Left ventricle myocardium inferior (tissue), 1 donor: ENCODE measurements around the gene FRY. TPM values are rescaled to one million over a fixed set of nuclear protein-coding genes. Genes with fewer than 3 reads are reported as not detected.

Source experiments
- DNase-seq: peaks from one replicate; pipeline ENCODE4 v3.0.0-alpha.2; 2020
- H3K27ac ChIP-seq: fragments of 200-600 bp; replicated peaks from 2 replicates; pipeline ENCODE4 v1.8.0; 2021
- H3K27me3 ChIP-seq: fragments of 200-600 bp; 2 replicates; pipeline ENCODE4 v1.8.0; 2021; ENCODE audit warnings: low read depth
- H3K36me3 ChIP-seq: fragments of 200-600 bp; 2 replicates; pipeline ENCODE4 v1.8.0; 2021
- H3K4me1 ChIP-seq: fragments of 200-600 bp; 2 replicates; pipeline ENCODE4 v1.8.0; 2021
- H3K4me3 ChIP-seq: fragments of 200-600 bp; 2 replicates; pipeline ENCODE4 v1.8.0; 2021; ENCODE audit warnings: mild to moderate bottlenecking, moderate library complexity
- H3K9me3 ChIP-seq: fragments of 200-600 bp; replicated peaks from 2 replicates; pipeline ENCODE4 v1.8.0; 2021
- CTCF ChIP-seq: fragments of 200-600 bp; IDR thresholded peaks from 2 replicates; pipeline ENCODE4 v1.8.0; 2021; ENCODE audit warnings: antibody characterized with exemption, mild to moderate bottlenecking, borderline replicate concordance
- intact Hi-C: fragments of 100-400 bp; cut with micrococcal nuclease; formaldehyde crosslinking; loops from one replicate; pipeline ENCODE4 v1.11.0; 2022
- total RNA-seq: library from RNA; stranded (reverse); fragmentation: NEBNext Ultra II Directional; extraction: Animal tissue kit (Norgen Biotek cat#: 25700); gene quantifications from one replicate; pipeline ENCODE4 v1.2.1, GENCODE V29; 2021
- donor health status: DM: no; HTN: yes; CAD: no; lungs with severe emphysema.

The FRY gene
- total RNA-seq, 1 donor from 2014 or later, result 167 TPM

GRCh38 chr13:32016631-32017030, 14.9 kb upstream of the FRY start:
- no peak overlapping the region for H3K27ac ChIP-seq
- H3K4me1 ChIP-seq, result peaks cover 22% of the 10 kb centered on the region
- no peaks in the 10 kb centered on the region for H3K27me3 ChIP-seq
- H3K9me3 ChIP-seq, result no peaks in the 10 kb centered on the region
- H3K4me3 ChIP-seq, result no peak overlapping the region
- no peak for DNase-seq
- no peak for TF ChIP-seq CTCF
- intact Hi-C loops, result loop anchor here (10.0 kb wide), 1 partner anchor 298 kb away; the partner anchor contains the start of genes BRCA2 and ZAR1L
- no peaks in the 10 kb centered on the region for H3K36me3 ChIP-seq

GRCh38 chr13:32017474-32017873, 14.1 kb upstream of the FRY start:
- peaks cover 30% of the 10 kb centered on the region for H3K4me1 ChIP-seq

GRCh38 chr13:32019612-32020233, 11.9 kb upstream of the FRY start:
- no peaks in the 10 kb centered on the region for H3K27me3 ChIP-seq
- H3K9me3 ChIP-seq, result no peaks in the 10 kb centered on the region
- H3K27ac ChIP-seq, result no peak overlapping the region
- intact Hi-C loops, result loop anchor here (10.0 kb wide), 1 partner anchor 295 kb away; the partner anchor contains the start of genes BRCA2 and ZAR1L
- no peak for DNase-seq
- peaks cover 34% of the 10 kb centered on the region for H3K4me1 ChIP-seq
- H3K4me3 ChIP-seq, result no peak overlapping the region
- no peaks in the 10 kb centered on the region for H3K36me3 ChIP-seq
- peak; percentile 82 for TF ChIP-seq CTCF

More at GRCh38 chr13:32017474-32017873, 14.1 kb upstream of the FRY start:
- Histone ChIP-seq H3K27ac (no peak overlapping the region), H3K4me3 (no peak overlapping the region), H3K9me3 (no peaks in the 10 kb centered on the region), H3K36me3 (no peaks in the 10 kb centered on the region), H3K27me3 (no peaks in the 10 kb centered on the region)
- TF ChIP-seq CTCF, result no peak
- DNase-seq, result no peak
- intact Hi-C loops, result loop anchor here (10.0 kb wide), 1 partner anchor 297 kb away; the partner anchor contains the start of genes BRCA2 and ZAR1L

- Histone ChIP-seq H3K27ac (peak overlapping the region; percentile 75), H3K4me1 (peaks cover 34% of the 10 kb centered on the region), H3K27me3 (no peaks in the 10 kb centered on the region), H3K4me3 (no peak overlapping the region), H3K9me3 (no peaks in the 10 kb centered on the region), H3K36me3 (no peaks in the 10 kb centered on the region)
- no peak for TF ChIP-seq CTCF
- no peak for DNase-seq
- intact Hi-C loops, result no loop called here
Measured at GRCh38 chr13:32021785-32022184, 9.8 kb upstream of the FRY start.

- peaks cover 34% of the 10 kb centered on the region for H3K4me1 ChIP-seq
- no peak overlapping the region for H3K4me3 ChIP-seq
- no peaks in the 10 kb centered on the region for H3K36me3 ChIP-seq
- H3K27ac ChIP-seq, result peak overlapping the region; percentile 75
- no peak for DNase-seq
- H3K27me3 ChIP-seq, result no peaks in the 10 kb centered on the region
- TF ChIP-seq CTCF, result no peak
- intact Hi-C loops, result no loop called here
- H3K9me3 ChIP-seq, result no peaks in the 10 kb centered on the region
Measured at GRCh38 chr13:32022311-32022710, 9.3 kb upstream of the FRY start.
